PFSK-1 (cell line): ENCODE data around the gene ALKBH2.

ENCODE experiments used
- FOXP2 ChIP-seq: optimal IDR thresholded peaks from 2 replicates; pipeline ENCODE3; 2011; ENCODE audit warnings: borderline replicate concordance, control low read depth, inconsistent platforms; ENCODE audit not compliant: insufficient read depth; ENCODE audit errors: extremely low read length, extremely low read depth
- POLR2AphosphoS5 ChIP-seq: IDR thresholded peaks from 2 replicates; pipeline ENCODE4 v1.6.1; 2012; ENCODE audit warnings: low read depth, mild to moderate bottlenecking, control low read depth, low read length, moderate library complexity
- REST ChIP-seq, 2 experiments: IDR thresholded peaks; 2 replicates each; pipeline versions ENCODE4 v1.6.1 to v1.8.0; 2011 to 2012; ENCODE audit warnings: low read depth in 2 of 2, low read length in 2 of 2, control low read depth in 1 of 2, inconsistent platforms in 1 of 2, mild to moderate bottlenecking in 1 of 2, moderate library complexity in 1 of 2; ENCODE audit not compliant: insufficient read depth in 1 of 2
- SIN3A ChIP-seq: IDR thresholded peaks from 2 replicates; pipeline ENCODE4 v1.6.1; 2012; ENCODE audit warnings: mild to moderate bottlenecking, low read length, moderate library complexity, borderline replicate concordance; ENCODE audit not compliant: insufficient read depth
- TAF1 ChIP-seq: IDR thresholded peaks from 2 replicates; pipeline ENCODE4 v1.6.1; 2012; ENCODE audit warnings: low read length, control low read depth, borderline replicate concordance; ENCODE audit not compliant: insufficient read depth

Gene ALKBH2

DNA sequence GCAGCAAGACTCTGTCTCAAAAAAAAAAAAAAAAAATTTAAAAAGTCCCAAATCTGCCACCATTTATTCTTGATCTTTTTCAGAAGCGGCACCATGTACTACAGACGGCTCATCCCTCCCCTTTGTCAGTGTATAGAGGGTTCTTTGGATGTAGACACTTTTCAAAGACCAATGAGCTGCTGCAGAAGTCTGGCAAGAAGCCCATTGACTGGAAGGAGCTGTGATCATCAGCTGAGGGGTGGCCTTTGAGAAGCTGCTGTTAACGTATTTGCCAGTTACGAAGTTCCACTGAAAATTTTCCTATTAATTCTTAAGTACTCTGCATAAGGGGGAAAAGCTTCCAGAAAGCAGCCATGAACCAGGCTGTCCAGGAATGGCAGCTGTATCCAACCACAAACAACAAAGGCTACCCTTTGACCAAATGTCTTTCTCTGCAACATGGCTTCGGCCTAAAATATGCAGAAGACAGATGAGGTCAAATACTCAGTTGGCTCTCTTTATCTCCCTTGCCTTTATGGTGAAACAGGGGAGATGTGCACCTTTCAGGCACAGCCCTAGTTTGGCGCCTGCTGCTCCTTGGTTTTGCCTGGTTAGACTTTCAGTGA lies 16.6 kb upstream of the ALKBH2 start:
- TF ChIP-seq REST (IDR thresholded peaks at IDR 0.05; ENCODE audit: insufficient read depth in 1 of 2, low read depth in 2 of 2, low read length in 2 of 2), result no peak
- no peak for TF ChIP-seq FOXP2
- no peak for TF ChIP-seq POLR2AphosphoS5
- no peak for TF ChIP-seq SIN3A
- no peak for TF ChIP-seq TAF1

DNA sequence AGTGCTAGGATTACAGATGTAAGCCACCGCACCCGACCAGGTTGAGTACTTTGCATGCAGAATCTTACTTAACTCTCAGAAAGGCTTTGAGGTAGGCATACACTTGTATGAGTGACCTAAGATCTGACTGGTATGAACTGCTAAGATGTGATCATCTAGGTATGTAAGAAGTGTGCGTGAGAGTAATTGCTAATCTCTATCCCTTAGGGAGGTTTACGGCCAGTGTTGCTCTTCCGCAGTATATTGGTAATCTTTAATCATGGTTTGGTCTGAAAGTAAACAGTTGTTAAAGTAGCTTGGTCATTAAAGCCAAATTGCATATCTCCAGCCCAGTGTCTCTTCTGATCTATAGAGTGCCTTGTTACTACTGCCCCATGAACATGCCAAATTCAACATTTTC lies 11.9 kb upstream of the ALKBH2 start:
- TF ChIP-seq POLR2AphosphoS5 (no peak), FOXP2 (no peak), SIN3A (no peak), TAF1 (no peak), REST (IDR thresholded peaks at IDR 0.05; ENCODE audit: insufficient read depth in 1 of 2, low read depth in 2 of 2, low read length in 2 of 2) (no peak)

GRCh38 chr12:109102491-109102890 lies 9.2 kb upstream of the ALKBH2 start:
- no peak for TF ChIP-seq FOXP2
- no peak for TF ChIP-seq POLR2AphosphoS5
- TF ChIP-seq REST (IDR thresholded peaks at IDR 0.05; ENCODE audit: insufficient read depth in 1 of 2, low read depth in 2 of 2, low read length in 2 of 2), result no peak
- no peak for TF ChIP-seq TAF1
- TF ChIP-seq SIN3A, result no peak

DNA sequence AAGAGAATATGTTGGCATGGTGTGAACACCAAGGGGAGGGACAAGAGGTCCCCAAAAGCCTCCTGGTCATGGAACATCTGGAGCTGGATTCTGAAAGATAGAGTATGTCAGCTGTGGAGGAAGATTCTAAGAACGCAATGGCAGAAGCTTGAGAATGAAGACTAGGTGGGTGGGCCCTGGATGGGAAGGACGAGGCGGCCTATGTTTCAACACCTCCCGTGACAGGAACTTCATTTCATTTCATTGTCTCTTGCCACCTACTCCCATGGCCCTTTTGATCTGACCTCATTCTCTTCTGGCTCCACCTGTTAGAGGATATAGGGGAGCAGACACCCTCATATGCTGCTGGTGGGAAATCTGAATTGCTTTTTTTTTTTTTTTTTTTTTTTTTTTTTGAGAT lies 7.5 kb upstream of the ALKBH2 start:
- TF ChIP-seq POLR2AphosphoS5, result no peak
- TF ChIP-seq TAF1, result no peak
- no peak for TF ChIP-seq SIN3A
- no peak for TF ChIP-seq FOXP2
- TF ChIP-seq REST (IDR thresholded peaks at IDR 0.05; ENCODE audit: insufficient read depth in 1 of 2, low read depth in 2 of 2, low read length in 2 of 2), result no peak

GRCh38 chr12:109099431-109100020 lies 6.3 kb upstream of the ALKBH2 start:
- TF ChIP-seq POLR2AphosphoS5 (no peak), REST (IDR thresholded peaks at IDR 0.05; ENCODE audit: insufficient read depth in 1 of 2, low read depth in 2 of 2, low read length in 2 of 2) (no peak), FOXP2 (no peak), SIN3A (no peak), TAF1 (no peak)
